Measurements from ENCODE around the gene CAMTA1.

CAMTA1 gene

DNA sequence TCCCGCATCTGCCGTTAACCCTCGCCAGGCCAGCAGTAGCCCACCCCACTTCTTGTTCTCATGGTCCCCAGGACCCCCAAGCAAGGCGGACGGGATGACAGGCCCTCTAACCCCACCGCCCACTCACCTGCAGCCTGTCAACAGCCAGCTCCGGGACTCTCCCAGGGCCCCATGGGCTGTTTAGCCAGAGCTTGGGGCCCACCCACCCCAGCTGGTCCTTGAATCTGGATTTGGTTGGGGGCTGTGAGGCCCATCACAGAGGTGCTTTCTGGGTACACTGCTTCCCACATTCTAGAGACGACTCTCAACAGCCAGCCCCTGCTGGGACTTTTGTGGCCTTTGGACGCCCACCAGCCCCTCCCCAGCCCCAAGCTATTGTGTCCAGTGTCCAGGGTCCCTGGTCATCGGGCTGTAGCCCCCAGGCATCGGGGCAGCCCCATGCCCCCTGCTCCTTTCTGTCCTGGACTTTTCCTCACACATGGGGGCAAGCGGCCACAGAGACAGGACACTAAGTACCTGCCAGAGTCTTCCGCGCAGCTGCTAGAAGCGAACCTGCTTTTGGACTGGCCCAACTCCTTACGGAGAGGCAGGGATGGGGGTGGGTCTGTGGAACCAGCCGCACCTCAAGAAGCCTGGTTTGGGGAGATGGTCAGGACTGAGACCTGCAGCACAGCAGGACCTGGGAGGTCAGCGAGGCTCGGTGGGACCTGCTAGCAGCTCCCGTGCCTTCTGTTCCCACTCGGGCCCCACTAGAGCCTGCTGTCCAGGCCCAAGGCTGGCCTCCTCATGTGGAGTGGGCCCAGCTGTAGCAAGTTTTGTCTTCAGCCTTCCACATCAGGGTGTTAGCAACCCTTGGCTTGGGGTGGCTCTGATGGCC lies 777.7 kb downstream of the CAMTA1 start:
- H3K27me3 ChIP-seq (ENCODE audit: insufficient read depth, low read length), result no peaks in the 10 kb centered on the region
- no peaks in the 10 kb centered on the region; the same call in 1 of the 2 replicates for H3K9me3 ChIP-seq (ENCODE audit: insufficient read depth, low read depth, low read length)
- no peaks in the 10 kb centered on the region for H3K36me3 ChIP-seq (ENCODE audit: insufficient read depth, low read depth, low read length)
- H3K4me1 ChIP-seq (ENCODE audit: insufficient read depth, low read length), result no peaks in the 10 kb centered on the region
- H3K9ac ChIP-seq (ENCODE audit: low read depth, low read length), result no peak overlapping the region
- H3K4me3 ChIP-seq (ENCODE audit: low read length), result no peak overlapping the region
- H3K27ac ChIP-seq (ENCODE audit: low read length), result no peak overlapping the region

DNA sequence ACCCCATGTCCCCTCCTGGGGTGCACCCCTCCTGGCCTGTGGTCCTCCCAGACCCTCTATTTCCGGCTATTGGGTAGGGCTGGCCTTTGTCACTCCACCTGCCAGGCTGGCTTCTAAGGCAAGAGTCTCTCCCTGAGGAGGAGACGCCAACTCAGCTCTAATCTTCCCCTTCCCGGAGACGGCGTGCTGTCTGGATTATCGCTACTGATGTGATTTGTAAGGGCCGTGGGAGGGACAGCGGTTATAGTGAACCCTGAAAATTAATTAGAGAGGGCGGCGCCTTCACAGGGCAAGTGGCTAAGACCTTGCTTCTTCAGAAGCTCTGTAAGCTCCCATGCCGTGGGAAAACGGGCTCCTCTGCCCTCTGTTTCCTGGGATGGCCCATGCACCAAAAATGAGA lies 778.9 kb downstream of the CAMTA1 start:
- no peaks in the 10 kb centered on the region for H3K36me3 ChIP-seq (ENCODE audit: insufficient read depth, low read depth, low read length)
- H3K27me3 ChIP-seq (ENCODE audit: insufficient read depth, low read length), result no peaks in the 10 kb centered on the region
- H3K4me3 ChIP-seq (ENCODE audit: low read length), result no peak overlapping the region
- no peak overlapping the region for H3K27ac ChIP-seq (ENCODE audit: low read length)
- H3K9ac ChIP-seq (ENCODE audit: low read depth, low read length), result no peak overlapping the region
- H3K9me3 ChIP-seq (ENCODE audit: insufficient read depth, low read depth, low read length), result peaks cover 11% of the 10 kb centered on the region; the same call in 1 of the 2 replicates
- H3K4me1 ChIP-seq (ENCODE audit: insufficient read depth, low read length), result no peaks in the 10 kb centered on the region

DNA sequence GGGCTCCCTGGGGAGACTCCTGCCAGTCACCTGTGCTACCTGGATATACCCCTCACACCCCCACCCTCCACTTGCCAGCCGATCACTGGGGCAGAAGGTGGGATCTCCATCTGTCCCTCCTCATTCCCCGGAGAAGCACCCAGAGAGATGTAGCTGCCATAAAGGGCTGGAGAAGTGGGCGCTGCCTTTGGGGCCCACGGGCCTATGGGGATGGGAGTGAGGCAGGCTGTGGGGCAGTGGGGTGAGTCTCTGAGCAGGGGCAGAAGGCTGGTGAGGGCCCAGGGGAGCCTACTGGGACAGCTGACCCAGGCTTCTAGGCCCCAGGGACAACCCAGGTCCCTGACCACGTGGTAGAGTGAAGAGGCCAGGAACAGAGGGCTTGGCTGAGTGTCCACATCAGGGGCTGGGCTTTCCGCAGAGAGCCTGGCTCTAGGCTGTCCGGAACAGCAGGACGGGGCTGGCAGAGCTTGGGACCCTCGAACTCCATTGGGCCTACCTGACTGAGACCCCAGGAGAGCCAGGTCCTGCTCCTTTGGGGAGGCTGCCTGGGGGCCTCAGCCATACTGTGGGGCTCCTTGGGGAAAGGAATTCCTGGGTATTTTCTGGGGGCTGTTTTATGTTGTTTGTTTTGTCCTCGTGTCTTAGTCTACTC lies 780.0 kb downstream of the CAMTA1 start:
- no peaks in the 10 kb centered on the region for H3K4me1 ChIP-seq (ENCODE audit: insufficient read depth, low read length)
- no peaks in the 10 kb centered on the region for H3K27me3 ChIP-seq (ENCODE audit: insufficient read depth, low read length)
- H3K9ac ChIP-seq (ENCODE audit: low read depth, low read length), result no peak overlapping the region
- H3K36me3 ChIP-seq (ENCODE audit: insufficient read depth, low read depth, low read length), result no peaks in the 10 kb centered on the region
- H3K27ac ChIP-seq (ENCODE audit: low read length), result no peak overlapping the region
- no peak overlapping the region for H3K4me3 ChIP-seq (ENCODE audit: low read length)
- H3K9me3 ChIP-seq (ENCODE audit: insufficient read depth, low read depth, low read length), result peaks cover 11% of the 10 kb centered on the region; the same call in 1 of the 2 replicates

DNA sequence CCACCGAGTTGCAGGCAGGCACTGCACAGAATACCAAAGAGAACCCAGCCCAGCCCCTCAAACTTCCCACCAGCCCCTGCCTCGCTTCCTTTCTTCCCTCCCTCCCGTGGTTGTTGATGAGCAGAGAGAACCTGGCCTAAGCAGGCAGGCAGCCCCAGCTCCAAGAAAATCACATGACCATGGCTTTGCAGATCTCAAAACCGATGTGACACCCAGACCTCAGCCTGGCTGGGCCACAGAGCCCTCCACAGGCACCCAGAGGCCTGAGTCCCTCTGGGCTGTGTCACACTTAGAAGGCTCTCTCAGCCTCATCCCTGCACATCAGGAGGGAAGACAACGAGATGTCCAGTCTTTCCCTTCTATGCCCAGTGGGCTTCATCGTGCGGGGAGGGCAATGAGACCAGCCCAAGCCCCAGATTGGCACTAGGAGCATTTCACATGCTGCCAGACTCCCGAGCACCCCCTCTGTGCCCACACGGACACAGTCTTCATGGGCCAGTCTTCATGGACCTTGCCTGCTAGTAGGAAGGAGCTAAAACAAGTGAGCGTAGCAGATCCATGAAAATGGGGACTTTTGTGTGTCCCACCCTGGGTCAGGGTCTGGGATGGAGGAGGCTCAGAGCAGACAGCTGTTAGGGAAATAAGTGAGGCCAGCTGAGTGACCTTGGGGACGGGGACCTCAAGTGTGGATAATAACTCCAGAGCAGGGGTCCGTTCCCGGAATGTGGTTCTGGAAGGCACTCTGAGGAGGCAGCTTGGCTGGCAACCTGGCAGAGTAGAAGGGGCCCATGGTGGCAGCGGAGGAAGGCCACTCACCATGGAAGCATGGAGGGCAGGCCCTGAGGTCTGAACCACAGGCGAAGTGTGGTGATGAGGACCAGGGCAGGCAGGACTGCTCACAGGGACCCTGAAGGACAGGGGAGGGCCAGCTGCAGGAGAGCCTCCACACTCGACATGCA lies 781.4 kb downstream of the CAMTA1 start:
- Histone ChIP-seq H3K27ac (ENCODE audit: low read length) (no peak overlapping the region), H3K27me3 (ENCODE audit: insufficient read depth, low read length) (no peaks in the 10 kb centered on the region), H3K9ac (ENCODE audit: low read depth, low read length) (no peak overlapping the region), H3K36me3 (ENCODE audit: insufficient read depth, low read depth, low read length) (no peaks in the 10 kb centered on the region), H3K4me1 (ENCODE audit: insufficient read depth, low read length) (no peaks in the 10 kb centered on the region), H3K9me3 (ENCODE audit: insufficient read depth, low read depth, low read length) (peaks cover 11% of the 10 kb centered on the region; the same call in 1 of the 2 replicates), H3K4me3 (ENCODE audit: low read length) (no peak overlapping the region)

DNA sequence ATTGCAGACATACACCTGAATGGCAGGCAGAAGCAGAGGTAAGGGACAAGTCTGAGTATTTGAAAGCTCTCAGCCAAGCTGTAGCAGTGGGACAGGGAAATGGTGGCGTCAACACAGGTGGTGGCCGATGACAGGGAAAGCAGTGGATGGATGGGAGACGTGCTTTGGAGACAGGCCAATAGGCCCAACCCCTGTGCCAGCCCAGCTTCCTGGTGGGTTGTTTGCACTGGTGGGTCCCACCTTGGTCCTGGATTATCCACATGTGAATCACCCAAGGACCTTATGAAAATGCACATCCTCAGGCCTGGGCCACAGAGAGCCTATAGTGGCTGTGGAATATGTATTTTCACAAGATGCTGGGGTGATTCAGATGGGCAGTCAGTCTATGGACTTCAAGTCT lies 782.1 kb downstream of the CAMTA1 start:
- Histone ChIP-seq H3K4me3 (ENCODE audit: low read length) (no peak overlapping the region), H3K36me3 (ENCODE audit: insufficient read depth, low read depth, low read length) (no peaks in the 10 kb centered on the region), H3K9me3 (ENCODE audit: insufficient read depth, low read depth, low read length) (peaks cover 11% of the 10 kb centered on the region; the same call in 1 of the 2 replicates), H3K4me1 (ENCODE audit: insufficient read depth, low read length) (no peaks in the 10 kb centered on the region), H3K9ac (ENCODE audit: low read depth, low read length) (no peak overlapping the region), H3K27ac (ENCODE audit: low read length) (no peak overlapping the region), H3K27me3 (ENCODE audit: insufficient read depth, low read length) (no peaks in the 10 kb centered on the region)

DNA sequence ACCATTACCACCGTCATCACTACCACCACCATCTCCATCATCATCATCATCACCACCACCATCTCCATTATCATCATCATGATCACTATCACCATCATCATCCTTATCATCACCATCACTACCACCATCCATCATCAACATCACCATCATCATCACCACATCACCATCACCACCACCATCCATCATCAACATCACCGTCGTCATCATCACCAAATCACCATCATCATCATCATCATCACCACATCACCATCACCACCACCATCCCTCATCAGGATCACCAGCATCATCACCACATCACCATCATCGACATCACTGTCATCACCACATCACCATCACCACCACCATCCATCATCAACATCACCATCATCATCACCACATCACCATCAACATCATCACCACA lies 782.8 kb downstream of the CAMTA1 start:
- no peaks in the 10 kb centered on the region for H3K4me1 ChIP-seq (ENCODE audit: insufficient read depth, low read length)
- H3K36me3 ChIP-seq (ENCODE audit: insufficient read depth, low read depth, low read length), result no peaks in the 10 kb centered on the region
- no peak overlapping the region for H3K27ac ChIP-seq (ENCODE audit: low read length)
- no peaks in the 10 kb centered on the region for H3K27me3 ChIP-seq (ENCODE audit: insufficient read depth, low read length)
- peaks cover 11% of the 10 kb centered on the region; the same call in 1 of the 2 replicates for H3K9me3 ChIP-seq (ENCODE audit: insufficient read depth, low read depth, low read length)
- H3K4me3 ChIP-seq (ENCODE audit: low read length), result no peak overlapping the region
- no peak overlapping the region for H3K9ac ChIP-seq (ENCODE audit: low read depth, low read length)

DNA sequence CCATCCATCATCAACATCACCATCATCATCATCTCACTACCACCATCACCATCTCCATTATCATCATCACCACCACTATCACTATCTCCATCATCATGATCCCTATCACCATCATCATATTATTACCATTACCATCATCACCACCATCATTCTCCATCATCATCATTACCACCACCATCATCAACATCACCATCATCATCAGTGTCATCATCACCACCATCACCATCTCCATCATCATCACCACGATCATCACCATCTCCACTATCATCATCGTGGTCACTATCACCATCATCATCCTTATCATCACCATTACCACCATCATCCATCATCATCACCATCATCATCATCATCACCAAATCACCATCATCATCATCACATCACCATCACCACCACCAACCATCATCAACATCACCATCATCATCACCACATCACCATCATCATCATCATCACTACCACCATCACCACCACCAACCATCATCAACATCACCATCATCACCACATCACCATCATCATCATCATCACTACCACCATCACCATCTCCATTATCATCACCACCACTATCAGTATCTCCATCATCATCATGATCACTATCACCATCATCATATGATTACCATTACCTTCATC lies 783.8 kb downstream of the CAMTA1 start:
- H3K9ac ChIP-seq (ENCODE audit: low read depth, low read length), result no peak overlapping the region
- no peaks in the 10 kb centered on the region for H3K36me3 ChIP-seq (ENCODE audit: insufficient read depth, low read depth, low read length)
- H3K27ac ChIP-seq (ENCODE audit: low read length), result no peak overlapping the region
- no peaks in the 10 kb centered on the region for H3K4me1 ChIP-seq (ENCODE audit: insufficient read depth, low read length)
- H3K27me3 ChIP-seq (ENCODE audit: insufficient read depth, low read length), result no peaks in the 10 kb centered on the region
- H3K9me3 ChIP-seq (ENCODE audit: insufficient read depth, low read depth, low read length), result peaks cover 11% of the 10 kb centered on the region; the same call in 1 of the 2 replicates
- H3K4me3 ChIP-seq (ENCODE audit: low read length), result no peak overlapping the region

DNA sequence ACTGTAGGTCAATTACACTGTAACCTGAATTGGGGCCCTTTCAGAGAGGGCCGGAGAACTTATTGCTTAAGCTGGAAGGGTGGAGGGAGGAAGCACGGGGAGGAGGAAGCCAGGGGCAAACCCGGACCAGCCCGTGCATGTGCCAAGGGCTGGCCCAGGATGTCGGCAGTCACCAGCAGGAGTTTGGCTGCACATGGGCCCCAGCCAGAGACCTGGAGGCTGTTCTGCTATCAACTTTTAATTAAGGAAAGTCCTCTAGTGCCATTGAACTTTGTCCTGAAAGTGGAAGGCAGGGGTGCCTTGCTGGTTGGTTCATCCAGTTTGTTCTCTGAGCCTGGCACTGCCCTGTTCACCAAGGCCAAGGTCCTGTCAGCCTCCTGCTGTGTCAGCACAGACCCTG lies 785.1 kb downstream of the CAMTA1 start:
- Histone ChIP-seq H3K9me3 (ENCODE audit: insufficient read depth, low read depth, low read length) (peaks cover 11% of the 10 kb centered on the region; the same call in 1 of the 2 replicates), H3K9ac (ENCODE audit: low read depth, low read length) (no peak overlapping the region), H3K4me1 (ENCODE audit: insufficient read depth, low read length) (no peaks in the 10 kb centered on the region), H3K4me3 (ENCODE audit: low read length) (no peak overlapping the region), H3K27ac (ENCODE audit: low read length) (no peak overlapping the region), H3K27me3 (ENCODE audit: insufficient read depth, low read length) (no peaks in the 10 kb centered on the region), H3K36me3 (ENCODE audit: insufficient read depth, low read depth, low read length) (no peaks in the 10 kb centered on the region)

DNA sequence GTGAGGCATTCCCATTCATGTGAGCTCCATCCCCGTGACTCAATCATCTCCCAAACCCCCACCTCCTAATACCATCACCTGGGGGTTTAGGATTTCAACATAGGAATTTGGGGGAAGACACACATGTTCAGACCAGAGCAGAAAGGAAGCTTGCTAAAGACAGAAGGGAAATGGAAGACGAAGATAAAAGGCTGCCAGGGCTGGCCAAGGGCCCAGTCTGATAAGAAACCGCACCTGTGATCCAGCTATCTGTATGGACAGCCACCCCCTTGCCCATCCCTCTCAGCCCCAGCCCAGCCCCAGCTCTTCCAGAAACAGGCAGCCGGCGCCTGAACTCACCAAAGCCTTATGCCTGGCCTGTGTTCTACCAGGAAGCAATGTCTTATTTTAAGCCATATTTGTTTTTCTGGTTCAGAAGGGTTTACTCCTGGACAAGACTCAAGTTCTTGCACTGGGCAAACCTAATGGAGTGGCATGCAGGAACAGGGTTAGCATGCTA lies 787.4 kb downstream of the CAMTA1 start:
- Histone ChIP-seq H3K4me1 (ENCODE audit: insufficient read depth, low read length) (no peaks in the 10 kb centered on the region), H3K36me3 (ENCODE audit: insufficient read depth, low read depth, low read length) (no peaks in the 10 kb centered on the region), H3K9me3 (ENCODE audit: insufficient read depth, low read depth, low read length) (peaks cover 11% of the 10 kb centered on the region; the same call in 1 of the 2 replicates), H3K9ac (ENCODE audit: low read depth, low read length) (no peak overlapping the region), H3K27ac (ENCODE audit: low read length) (no peak overlapping the region), H3K4me3 (ENCODE audit: low read length) (no peak overlapping the region), H3K27me3 (ENCODE audit: insufficient read depth, low read length) (no peaks in the 10 kb centered on the region)

DNA sequence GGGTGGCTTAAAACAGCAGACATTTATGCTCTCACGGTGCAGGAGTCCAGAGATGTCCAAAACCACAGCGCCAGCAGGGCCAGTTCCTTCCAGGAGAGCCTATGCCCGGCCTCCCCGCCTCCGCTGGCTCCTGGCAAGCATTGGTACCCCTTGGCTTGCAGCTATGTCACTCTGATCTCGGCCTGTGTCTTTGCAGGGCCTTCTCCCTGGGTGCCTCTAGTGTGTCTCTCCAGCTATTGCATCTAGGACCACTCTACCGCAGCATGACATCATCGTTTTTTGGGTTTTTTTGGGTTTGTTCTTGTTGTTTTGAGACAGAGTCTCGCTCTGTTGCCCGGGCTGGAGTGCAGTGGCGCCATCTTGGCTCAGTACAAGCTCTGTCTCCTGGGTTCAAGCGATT lies 788.2 kb downstream of the CAMTA1 start:
- H3K4me3 ChIP-seq (ENCODE audit: low read length), result no peak overlapping the region
- no peaks in the 10 kb centered on the region for H3K36me3 ChIP-seq (ENCODE audit: insufficient read depth, low read depth, low read length)
- H3K27ac ChIP-seq (ENCODE audit: low read length), result no peak overlapping the region
- H3K9me3 ChIP-seq (ENCODE audit: insufficient read depth, low read depth, low read length), result peaks cover 6% of the 10 kb centered on the region; the same call in 1 of the 2 replicates
- no peaks in the 10 kb centered on the region for H3K27me3 ChIP-seq (ENCODE audit: insufficient read depth, low read length)
- H3K4me1 ChIP-seq (ENCODE audit: insufficient read depth, low read length), result no peaks in the 10 kb centered on the region
- H3K9ac ChIP-seq (ENCODE audit: low read depth, low read length), result no peak overlapping the region
